Measurements from ENCODE around the gene MYO16. TPM values are rescaled to one million over a fixed set of nuclear protein-coding genes. Genes with fewer than 3 reads are reported as not detected.

MYO16 gene
- polyA plus RNA-seq, 1 donor from 2014 or later: 2.5 TPM

DNA sequence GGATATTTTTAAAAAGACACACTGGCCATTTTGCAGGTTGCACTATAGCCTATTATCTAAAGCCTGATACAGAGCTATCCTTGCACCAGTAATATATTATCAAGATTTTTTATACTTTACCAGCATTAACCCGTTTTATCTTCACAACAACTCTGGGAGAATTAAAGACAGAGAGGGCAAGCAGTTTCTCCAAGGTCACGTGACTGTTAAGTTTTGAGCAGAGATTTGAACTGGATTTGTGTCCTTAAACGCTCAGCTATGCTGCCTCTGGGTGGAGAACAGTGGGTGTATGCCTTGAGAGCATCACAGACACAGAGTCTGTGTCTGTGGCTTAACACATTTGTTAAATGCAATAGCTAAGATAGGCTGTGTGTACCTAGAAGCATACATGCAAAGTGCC, 147.2 kb downstream of the MYO16 start:
- Histone ChIP-seq H3K27ac (ENCODE audit: low read length) (no peak overlapping the region), H3K36me3 (ENCODE audit: insufficient read depth, low read length) (no peaks in the 10 kb centered on the region), H3K9ac (ENCODE audit: low read length) (no peak overlapping the region), H3K4me2 (ENCODE audit: low read length) (no peak overlapping the region), H3K27me3 (ENCODE audit: insufficient read depth, low read depth, low read length) (no peaks in the 10 kb centered on the region), H3K9me2 (ENCODE audit: insufficient read depth, low read length) (no peaks in the 10 kb centered on the region), H2AFZ (ENCODE audit: low read depth, low read length) (no peak overlapping the region), H3K4me3 (ENCODE audit: low read length) (no peak overlapping the region), H3F3A (ENCODE audit: insufficient read depth, low read length, poor library complexity, severe bottlenecking) (no peaks in the 10 kb centered on the region), H3K9me3 (ENCODE audit: low read length) (no peaks in the 10 kb centered on the region), H3K79me2 (replicated peaks; ENCODE audit: insufficient read depth, low read length) (no peaks in the 10 kb centered on the region), H4K20me1 (ENCODE audit: insufficient read depth) (no peaks in the 10 kb centered on the region)
- TF ChIP-seq POLR2AphosphoS5 (IDR thresholded peaks at IDR 0.05) (no peak), REST (IDR thresholded peaks at IDR 0.05; ENCODE audit: borderline replicate concordance) (no peak), TAF1 (IDR thresholded peaks at IDR 0.05; ENCODE audit: low read depth) (no peak), SMC3 (conservative IDR thresholded peaks at IDR 0.05; ENCODE audit: poor library complexity) (no peak), RAD21 (conservative IDR thresholded peaks at IDR 0.05) (no peak), EP300 (conservative IDR thresholded peaks at IDR 0.05; ENCODE audit: poor library complexity, severe bottlenecking) (no peak), EZH2 (IDR thresholded peaks at IDR 0.05; ENCODE audit: borderline replicate concordance, insufficient read depth, low read length, poor library complexity, severe bottlenecking) (no peak), MXI1 (conservative IDR thresholded peaks at IDR 0.05; ENCODE audit: poor library complexity, severe bottlenecking) (no peak)
- TF ChIP-seq, protein P1, sequence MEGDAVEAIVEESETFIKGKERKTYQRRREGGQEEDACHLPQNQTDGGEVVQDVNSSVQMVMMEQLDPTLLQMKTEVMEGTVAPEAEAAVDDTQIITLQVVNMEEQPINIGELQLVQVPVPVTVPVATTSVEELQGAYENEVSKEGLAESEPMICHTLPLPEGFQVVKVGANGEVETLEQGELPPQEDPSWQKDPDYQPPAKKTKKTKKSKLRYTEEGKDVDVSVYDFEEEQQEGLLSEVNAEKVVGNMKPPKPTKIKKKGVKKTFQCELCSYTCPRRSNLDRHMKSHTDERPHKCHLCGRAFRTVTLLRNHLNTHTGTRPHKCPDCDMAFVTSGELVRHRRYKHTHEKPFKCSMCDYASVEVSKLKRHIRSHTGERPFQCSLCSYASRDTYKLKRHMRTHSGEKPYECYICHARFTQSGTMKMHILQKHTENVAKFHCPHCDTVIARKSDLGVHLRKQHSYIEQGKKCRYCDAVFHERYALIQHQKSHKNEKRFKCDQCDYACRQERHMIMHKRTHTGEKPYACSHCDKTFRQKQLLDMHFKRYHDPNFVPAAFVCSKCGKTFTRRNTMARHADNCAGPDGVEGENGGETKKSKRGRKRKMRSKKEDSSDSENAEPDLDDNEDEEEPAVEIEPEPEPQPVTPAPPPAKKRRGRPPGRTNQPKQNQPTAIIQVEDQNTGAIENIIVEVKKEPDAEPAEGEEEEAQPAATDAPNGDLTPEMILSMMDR (IDR thresholded peaks at IDR 0.05; ENCODE audit: poor library complexity, severe bottlenecking): no peak

- Histone ChIP-seq H3K9ac (ENCODE audit: low read length) (no peak overlapping the region), H3K4me2 (ENCODE audit: low read length) (no peak overlapping the region), H3K79me2 (replicated peaks; ENCODE audit: insufficient read depth, low read length) (no peaks in the 10 kb centered on the region)
Measured at GRCh38 chr13:108777421-108778420, 148.3 kb downstream of the MYO16 start.

More at GRCh38 chr13:108777421-108778420, 148.3 kb downstream of the MYO16 start:
- H3F3A ChIP-seq (ENCODE audit: insufficient read depth, low read length, poor library complexity, severe bottlenecking): no peaks in the 10 kb centered on the region
- no peaks in the 10 kb centered on the region for H3K36me3 ChIP-seq (ENCODE audit: insufficient read depth, low read length)
- no peaks in the 10 kb centered on the region for H4K20me1 ChIP-seq (ENCODE audit: insufficient read depth)
- H2AFZ ChIP-seq (ENCODE audit: low read depth, low read length): no peak overlapping the region
- no peaks in the 10 kb centered on the region for H3K9me2 ChIP-seq (ENCODE audit: insufficient read depth, low read length)
- TF ChIP-seq TAF1 (IDR thresholded peaks at IDR 0.05; ENCODE audit: low read depth) (no peak), POLR2AphosphoS5 (IDR thresholded peaks at IDR 0.05) (no peak), MXI1 (conservative IDR thresholded peaks at IDR 0.05; ENCODE audit: poor library complexity, severe bottlenecking) (no peak), EP300 (conservative IDR thresholded peaks at IDR 0.05; ENCODE audit: poor library complexity, severe bottlenecking) (no peak), REST (IDR thresholded peaks at IDR 0.05; ENCODE audit: borderline replicate concordance) (no peak), EZH2 (IDR thresholded peaks at IDR 0.05; ENCODE audit: borderline replicate concordance, insufficient read depth, low read length, poor library complexity, severe bottlenecking) (no peak), SMC3 (conservative IDR thresholded peaks at IDR 0.05; ENCODE audit: poor library complexity) (no peak), RAD21 (conservative IDR thresholded peaks at IDR 0.05) (no peak)
- TF ChIP-seq, protein P1 (IDR thresholded peaks at IDR 0.05; ENCODE audit: poor library complexity, severe bottlenecking): no peak
- no peaks in the 10 kb centered on the region for H3K9me3 ChIP-seq (ENCODE audit: low read length)
- no peak overlapping the region for H3K27ac ChIP-seq (ENCODE audit: low read length)
- H3K4me3 ChIP-seq (ENCODE audit: low read length): no peak overlapping the region
- H3K27me3 ChIP-seq (ENCODE audit: insufficient read depth, low read depth, low read length): no peaks in the 10 kb centered on the region

Data from neural cell (in vitro differentiated cells).